HepG2 (cell line): ENCODE data around the gene MRFAP1. TPM values are rescaled to one million over a fixed set of nuclear protein-coding genes. Genes with fewer than 3 reads are reported as not detected.

ENCODE experiments used
- ARNTL ChIP-seq: sonication (generic); formaldehyde crosslinking; IDR thresholded peaks from 2 replicates; pipeline ENCODE4 v1.4.0; 2020; ENCODE audit warnings: mild to moderate bottlenecking, missing genetic modification reagents
- BRCA1 ChIP-seq: sonication (generic); formaldehyde crosslinking; IDR thresholded peaks from 2 replicates; pipeline ENCODE4 v1.4.0; 2020; ENCODE audit warnings: missing genetic modification reagents
- CCDC6 ChIP-seq: sonication (generic); formaldehyde crosslinking; IDR thresholded peaks from 2 replicates; pipeline ENCODE4 v1.8.1; 2022; ENCODE audit warnings: mild to moderate bottlenecking, missing genetic modification reagents, moderate library complexity
- DPF2 ChIP-seq: sonication (generic); formaldehyde crosslinking; IDR thresholded peaks from 2 replicates; pipeline ENCODE4 v1.4.0; 2020; ENCODE audit warnings: mild to moderate bottlenecking, low read depth, missing genetic modification reagents, borderline replicate concordance
- HDAC6 ChIP-seq: fragments of 200-600 bp; sonication (generic); IDR thresholded peaks from 2 replicates; pipeline ENCODE4 v1.7.0; 2017; ENCODE audit warnings: mild to moderate bottlenecking, antibody characterized with exemption, low read length, low read depth
- JUND ChIP-seq: sonication (generic); formaldehyde crosslinking; IDR thresholded peaks from 2 replicates; pipeline ENCODE4 v1.8.0; 2022; ENCODE audit warnings: mild to moderate bottlenecking, missing genetic modification reagents
- ZNF230 ChIP-seq: sonication (generic); formaldehyde crosslinking; IDR thresholded peaks from 2 replicates; pipeline ENCODE4 v1.4.0; 2020; ENCODE audit warnings: mild to moderate bottlenecking, missing genetic modification reagents
- ZNF430 ChIP-seq: sonication (generic); formaldehyde crosslinking; IDR thresholded peaks from 2 replicates; pipeline ENCODE4 v1.9.0; 2021; ENCODE audit warnings: mild to moderate bottlenecking, missing genetic modification reagents
- ZNF644 ChIP-seq: IDR thresholded peaks from 2 replicates; pipeline ENCODE4 v1.6.1; 2016; ENCODE audit warnings: low read depth
- ZSCAN29 ChIP-seq: sonication (generic); formaldehyde crosslinking; conservative IDR thresholded peaks from 2 replicates; pipeline ENCODE4 v1.4.0; 2020; ENCODE audit warnings: mild to moderate bottlenecking, missing genetic modification reagents
- polyA plus RNA-seq, 8 experiments: library from polyadenylated mRNA; depleted of rRNA in 3 of 8; stranded (reverse) in 7 of 8; unstranded in 1 of 8; fragments of >200 nt; fragmentation: Illumina TruSeq in 4 of 8; extraction: Trizol in 4 of 8; gene quantifications; 2 replicates each; pipeline versions ENCODE4 v1.2.1 to v1.2.3, GENCODE V29; 2011 to 2016; ENCODE audit warnings: low read depth in 4 of 8, missing spikeins in 1 of 8, mixed read lengths in 1 of 8; ENCODE audit not compliant: insufficient read depth in 1 of 8
- total RNA-seq, 5 experiments: library from RNA; depleted of rRNA; stranded (reverse); fragments of >200 nt; fragmentation: Illumina TruSeq; extraction: Trizol; gene quantifications; 2 replicates each; pipeline ENCODE4 v1.2.3, GENCODE V29; 2016; ENCODE audit warnings: low read depth in 1 of 5
- TF ChIP-seq, protein P1 (sequence below): sonication (generic); formaldehyde crosslinking; IDR thresholded peaks from 2 replicates; pipeline ENCODE4 v1.9.0; 2021; ENCODE audit warnings: missing genetic modification reagents, borderline replicate concordance
- TF ChIP-seq, protein P2 (sequence below): IDR thresholded peaks from 2 replicates; pipeline ENCODE4 v1.6.1; 2016; ENCODE audit warnings: missing compliant biosample characterization, missing genetic modification reagents, borderline replicate concordance
- TF ChIP-seq, protein P3 (sequence below): sonication (generic); formaldehyde crosslinking; IDR thresholded peaks from 2 replicates; pipeline ENCODE4 v1.4.0; 2020; ENCODE audit warnings: mild to moderate bottlenecking, missing genetic modification reagents, borderline replicate concordance
- TF ChIP-seq, protein P4 (sequence below): sonication (generic); formaldehyde crosslinking; IDR thresholded peaks from 2 replicates; pipeline ENCODE4 v1.4.0; 2020; ENCODE audit warnings: missing genetic modification reagents

MRFAP1 gene
- total and polyA plus RNA-seq, 2 of the 13 experiments (the other 11 are each of a cell fraction or from before 2014, with no cell fraction given): 112 to 158 TPM

DNA sequence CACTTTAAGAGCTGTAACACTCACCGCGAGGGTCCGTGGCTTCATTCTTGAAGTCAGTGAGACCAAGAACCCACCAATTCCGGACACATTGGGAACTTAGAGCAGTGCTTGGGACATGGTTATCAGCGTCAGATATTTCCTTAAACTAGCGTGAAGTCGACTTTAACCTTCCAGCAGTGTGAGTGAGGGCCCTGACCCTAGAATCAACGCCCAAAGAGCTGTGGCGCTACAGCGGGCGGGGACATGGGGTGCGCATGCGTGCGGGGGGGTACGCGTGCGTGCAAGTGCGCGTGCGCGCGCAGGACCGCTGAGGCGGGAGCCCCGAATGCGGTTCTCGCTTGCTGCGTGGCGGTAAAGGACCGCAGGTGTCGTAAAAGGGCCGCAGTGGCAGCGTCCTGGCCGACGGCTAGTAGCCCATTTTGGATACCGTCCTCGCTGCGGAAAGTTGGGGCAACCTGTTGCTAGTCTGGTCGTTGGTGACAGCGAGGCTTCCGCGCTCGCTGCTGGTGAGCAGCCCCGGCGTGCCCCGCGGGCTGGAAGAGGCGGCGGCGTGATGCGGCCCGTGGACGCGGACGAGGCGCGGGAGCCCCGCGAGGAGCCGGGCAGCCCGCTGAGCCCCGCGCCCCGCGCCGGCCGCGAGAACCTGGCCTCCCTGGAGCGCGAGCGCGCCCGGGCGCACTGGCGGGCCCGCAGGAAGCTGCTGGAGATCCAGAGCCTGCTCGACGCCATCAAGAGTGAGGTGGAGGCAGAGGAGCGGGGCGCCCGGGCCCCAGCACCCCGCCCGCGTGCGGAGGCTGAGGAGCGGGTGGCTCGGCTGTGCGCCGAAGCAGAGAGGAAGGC is 33.4 kb downstream of the MRFAP1 start (continued):
- TF ChIP-seq, protein P1, sequence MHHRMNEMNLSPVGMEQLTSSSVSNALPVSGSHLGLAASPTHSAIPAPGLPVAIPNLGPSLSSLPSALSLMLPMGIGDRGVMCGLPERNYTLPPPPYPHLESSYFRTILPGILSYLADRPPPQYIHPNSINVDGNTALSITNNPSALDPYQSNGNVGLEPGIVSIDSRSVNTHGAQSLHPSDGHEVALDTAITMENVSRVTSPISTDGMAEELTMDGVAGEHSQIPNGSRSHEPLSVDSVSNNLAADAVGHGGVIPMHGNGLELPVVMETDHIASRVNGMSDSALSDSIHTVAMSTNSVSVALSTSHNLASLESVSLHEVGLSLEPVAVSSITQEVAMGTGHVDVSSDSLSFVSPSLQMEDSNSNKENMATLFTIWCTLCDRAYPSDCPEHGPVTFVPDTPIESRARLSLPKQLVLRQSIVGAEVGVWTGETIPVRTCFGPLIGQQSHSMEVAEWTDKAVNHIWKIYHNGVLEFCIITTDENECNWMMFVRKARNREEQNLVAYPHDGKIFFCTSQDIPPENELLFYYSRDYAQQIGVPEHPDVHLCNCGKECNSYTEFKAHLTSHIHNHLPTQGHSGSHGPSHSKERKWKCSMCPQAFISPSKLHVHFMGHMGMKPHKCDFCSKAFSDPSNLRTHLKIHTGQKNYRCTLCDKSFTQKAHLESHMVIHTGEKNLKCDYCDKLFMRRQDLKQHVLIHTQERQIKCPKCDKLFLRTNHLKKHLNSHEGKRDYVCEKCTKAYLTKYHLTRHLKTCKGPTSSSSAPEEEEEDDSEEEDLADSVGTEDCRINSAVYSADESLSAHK (CRISPR knock-in tag): no peak
- TF ChIP-seq ARNTL (no peak), CCDC6 (CRISPR knock-in tag) (peak; percentile 97), ZNF644 (no peak), ZNF430 (CRISPR knock-in tag) (no peak), ZNF230 (CRISPR knock-in tag) (peak; percentile 67), ZSCAN29 (CRISPR knock-in tag) (no peak), HDAC6 (no peak), DPF2 (CRISPR knock-in tag) (no peak), BRCA1 (no peak; the same call in 1 of the 2 replicates), JUND (CRISPR knock-in tag) (no peak)
- TF ChIP-seq, protein P2, sequence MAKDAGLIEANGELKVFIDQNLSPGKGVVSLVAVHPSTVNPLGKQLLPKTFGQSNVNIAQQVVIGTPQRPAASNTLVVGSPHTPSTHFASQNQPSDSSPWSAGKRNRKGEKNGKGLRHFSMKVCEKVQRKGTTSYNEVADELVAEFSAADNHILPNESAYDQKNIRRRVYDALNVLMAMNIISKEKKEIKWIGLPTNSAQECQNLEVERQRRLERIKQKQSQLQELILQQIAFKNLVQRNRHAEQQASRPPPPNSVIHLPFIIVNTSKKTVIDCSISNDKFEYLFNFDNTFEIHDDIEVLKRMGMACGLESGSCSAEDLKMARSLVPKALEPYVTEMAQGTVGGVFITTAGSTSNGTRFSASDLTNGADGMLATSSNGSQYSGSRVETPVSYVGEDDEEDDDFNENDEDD (CRISPR knock-in tag): peak; percentile 98
- TF ChIP-seq, protein P3, sequence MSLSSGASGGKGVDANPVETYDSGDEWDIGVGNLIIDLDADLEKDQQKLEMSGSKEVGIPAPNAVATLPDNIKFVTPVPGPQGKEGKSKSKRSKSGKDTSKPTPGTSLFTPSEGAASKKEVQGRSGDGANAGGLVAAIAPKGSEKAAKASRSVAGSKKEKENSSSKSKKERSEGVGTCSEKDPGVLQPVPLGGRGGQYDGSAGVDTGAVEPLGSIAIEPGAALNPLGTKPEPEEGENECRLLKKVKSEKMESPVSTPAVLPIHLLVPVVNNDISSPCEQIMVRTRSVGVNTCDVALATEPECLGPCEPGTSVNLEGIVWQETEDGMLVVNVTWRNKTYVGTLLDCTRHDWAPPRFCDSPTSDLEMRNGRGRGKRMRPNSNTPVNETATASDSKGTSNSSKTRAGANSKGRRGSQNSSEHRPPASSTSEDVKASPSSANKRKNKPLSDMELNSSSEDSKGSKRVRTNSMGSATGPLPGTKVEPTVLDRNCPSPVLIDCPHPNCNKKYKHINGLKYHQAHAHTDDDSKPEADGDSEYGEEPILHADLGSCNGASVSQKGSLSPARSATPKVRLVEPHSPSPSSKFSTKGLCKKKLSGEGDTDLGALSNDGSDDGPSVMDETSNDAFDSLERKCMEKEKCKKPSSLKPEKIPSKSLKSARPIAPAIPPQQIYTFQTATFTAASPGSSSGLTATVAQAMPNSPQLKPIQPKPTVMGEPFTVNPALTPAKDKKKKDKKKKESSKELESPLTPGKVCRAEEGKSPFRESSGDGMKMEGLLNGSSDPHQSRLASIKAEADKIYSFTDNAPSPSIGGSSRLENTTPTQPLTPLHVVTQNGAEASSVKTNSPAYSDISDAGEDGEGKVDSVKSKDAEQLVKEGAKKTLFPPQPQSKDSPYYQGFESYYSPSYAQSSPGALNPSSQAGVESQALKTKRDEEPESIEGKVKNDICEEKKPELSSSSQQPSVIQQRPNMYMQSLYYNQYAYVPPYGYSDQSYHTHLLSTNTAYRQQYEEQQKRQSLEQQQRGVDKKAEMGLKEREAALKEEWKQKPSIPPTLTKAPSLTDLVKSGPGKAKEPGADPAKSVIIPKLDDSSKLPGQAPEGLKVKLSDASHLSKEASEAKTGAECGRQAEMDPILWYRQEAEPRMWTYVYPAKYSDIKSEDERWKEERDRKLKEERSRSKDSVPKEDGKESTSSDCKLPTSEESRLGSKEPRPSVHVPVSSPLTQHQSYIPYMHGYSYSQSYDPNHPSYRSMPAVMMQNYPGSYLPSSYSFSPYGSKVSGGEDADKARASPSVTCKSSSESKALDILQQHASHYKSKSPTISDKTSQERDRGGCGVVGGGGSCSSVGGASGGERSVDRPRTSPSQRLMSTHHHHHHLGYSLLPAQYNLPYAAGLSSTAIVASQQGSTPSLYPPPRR: peak; percentile 43; the same call in 1 of the 2 replicates
- TF ChIP-seq, protein P4, sequence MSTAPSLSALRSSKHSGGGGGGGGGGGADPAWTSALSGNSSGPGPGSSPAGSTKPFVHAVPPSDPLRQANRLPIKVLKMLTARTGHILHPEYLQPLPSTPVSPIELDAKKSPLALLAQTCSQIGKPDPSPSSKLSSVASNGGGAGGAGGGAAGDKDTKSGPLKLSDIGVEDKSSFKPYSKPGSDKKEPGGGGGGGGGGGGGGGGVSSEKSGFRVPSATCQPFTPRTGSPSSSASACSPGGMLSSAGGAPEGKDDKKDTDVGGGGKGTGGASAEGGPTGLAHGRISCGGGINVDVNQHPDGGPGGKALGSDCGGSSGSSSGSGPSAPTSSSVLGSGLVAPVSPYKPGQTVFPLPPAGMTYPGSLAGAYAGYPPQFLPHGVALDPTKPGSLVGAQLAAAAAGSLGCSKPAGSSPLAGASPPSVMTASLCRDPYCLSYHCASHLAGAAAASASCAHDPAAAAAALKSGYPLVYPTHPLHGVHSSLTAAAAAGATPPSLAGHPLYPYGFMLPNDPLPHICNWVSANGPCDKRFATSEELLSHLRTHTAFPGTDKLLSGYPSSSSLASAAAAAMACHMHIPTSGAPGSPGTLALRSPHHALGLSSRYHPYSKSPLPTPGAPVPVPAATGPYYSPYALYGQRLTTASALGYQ (CRISPR knock-in tag): no peak
